Cardiac septum (tissue), 1 donor: Measurements from ENCODE around the gene SUPT3H. TPM values are rescaled to one million over a fixed set of nuclear protein-coding genes. Genes with fewer than 3 reads are reported as not detected.
"Not testable (repeated sequence)": the region's sequence is repeated elsewhere in the genome, so short reads cannot be mapped to it uniquely, and the experiment has no call there.

Experiments
- DNase-seq: peaks from one replicate; pipeline ENCODE4 v3.0.0-alpha.2; 2020; ENCODE audit warnings: low spot score
- intact Hi-C: fragments of 100-400 bp; cut with DNase I; formaldehyde crosslinking; loops from one replicate; pipeline ENCODE4 v1.14.0; 2022
- total RNA-seq: library from RNA; stranded (reverse); fragmentation: NEBNext Ultra II Directional; extraction: Animal tissue kit (Norgen Biotek cat#: 25700); gene quantifications from one replicate; pipeline ENCODE4 v1.2.1, GENCODE V29; 2021
- donor health status: DM: no; HTN: no; CAD: no.

The SUPT3H gene
- total RNA-seq, 1 donor from 2014 or later = 6.2 TPM

DNA sequence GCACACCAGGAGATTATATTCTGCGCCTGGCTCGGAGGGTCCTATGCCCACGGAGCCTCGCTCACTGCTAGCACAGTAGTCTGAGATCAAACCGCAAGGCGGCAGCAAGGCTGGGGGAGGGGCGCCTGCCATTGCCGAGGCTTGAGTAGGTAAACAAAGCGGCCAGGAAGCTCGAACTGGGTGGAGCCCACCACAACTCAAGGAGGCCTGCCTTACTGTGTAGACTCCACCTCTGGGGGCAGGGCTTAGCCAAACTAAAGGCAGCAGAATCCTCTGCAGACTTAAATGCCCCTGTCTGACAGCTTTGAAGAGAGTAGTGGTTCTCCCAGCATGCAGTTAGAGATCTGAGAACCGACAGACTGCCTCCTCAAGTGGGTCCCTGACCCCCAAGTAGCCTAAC, 477.4 kb downstream of the SUPT3H start:
- DNase-seq, intact Hi-C loops: not testable (repeated sequence)

DNA sequence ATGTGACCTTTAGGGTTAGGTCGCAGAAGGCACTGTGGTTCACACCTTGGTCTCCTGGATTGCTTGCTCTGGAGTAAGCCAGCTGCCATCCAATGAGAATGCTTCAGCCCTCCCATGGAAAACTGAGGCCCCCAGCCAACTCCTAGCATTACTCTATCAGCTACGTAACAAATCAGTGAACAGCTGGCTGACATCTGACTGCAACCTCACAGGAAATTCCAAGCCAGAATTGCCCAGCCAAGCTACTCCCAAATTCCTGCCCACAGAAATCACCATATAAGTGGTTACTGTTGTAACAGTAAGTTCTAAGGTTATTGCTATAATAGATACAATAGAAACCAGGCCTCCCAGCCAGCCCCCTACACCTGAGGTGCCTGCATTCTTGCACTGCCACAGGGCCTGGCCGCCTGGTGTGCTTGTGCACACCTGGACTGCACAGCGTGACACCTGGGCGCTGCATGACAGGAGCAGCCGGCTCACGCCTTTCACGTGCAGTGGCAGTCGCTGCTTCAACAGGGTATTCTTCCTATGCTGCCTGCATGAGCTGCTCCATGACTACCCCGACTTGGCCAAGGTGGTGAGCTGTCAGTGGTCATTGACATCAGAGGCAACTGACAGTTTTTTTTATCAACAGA, 479.3 kb downstream of the SUPT3H start:
- DNase-seq = no peak
- intact Hi-C loops = no loop called here

DNA sequence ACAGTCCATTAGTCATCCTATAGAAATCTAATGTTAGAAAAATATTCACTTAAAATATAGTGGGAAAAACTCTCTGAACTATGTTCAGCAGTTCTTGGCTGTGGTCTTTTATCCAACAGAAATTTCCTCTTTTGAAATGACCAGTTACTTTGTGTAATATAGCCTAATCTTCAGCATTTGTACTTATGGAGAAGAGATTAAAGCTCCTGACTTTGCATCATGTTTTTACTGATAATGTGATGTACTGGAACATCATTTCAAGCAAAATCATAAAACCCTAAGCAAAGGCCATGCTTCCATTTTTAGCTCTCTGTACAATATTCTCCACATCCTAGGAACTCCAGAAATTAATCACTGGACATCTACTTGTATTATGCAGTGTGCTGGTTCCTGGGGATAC, 480.4 kb downstream of the SUPT3H start:
- intact Hi-C loops = no loop called here
- DNase-seq = no peak

DNA sequence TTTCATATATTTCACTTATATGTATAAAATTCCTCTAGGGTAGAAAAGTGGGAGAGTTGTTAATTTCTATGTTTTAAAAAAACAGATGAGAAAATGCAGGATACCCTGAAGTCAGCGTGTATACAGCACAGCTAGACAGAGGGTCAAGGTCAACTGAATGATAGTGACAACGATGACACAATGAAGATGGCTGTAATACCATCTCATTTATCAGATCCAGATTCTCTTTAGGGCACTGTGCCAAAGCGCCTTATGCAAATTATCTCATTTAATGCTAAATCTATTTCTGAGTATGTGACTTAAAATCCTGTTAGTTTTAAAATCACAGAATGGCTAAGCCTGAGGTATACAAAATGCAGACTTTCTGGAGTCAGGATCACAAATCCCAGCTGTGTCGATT, 481.0 kb downstream of the SUPT3H start:
- DNase-seq = no peak
- intact Hi-C loops = no loop called here

DNA sequence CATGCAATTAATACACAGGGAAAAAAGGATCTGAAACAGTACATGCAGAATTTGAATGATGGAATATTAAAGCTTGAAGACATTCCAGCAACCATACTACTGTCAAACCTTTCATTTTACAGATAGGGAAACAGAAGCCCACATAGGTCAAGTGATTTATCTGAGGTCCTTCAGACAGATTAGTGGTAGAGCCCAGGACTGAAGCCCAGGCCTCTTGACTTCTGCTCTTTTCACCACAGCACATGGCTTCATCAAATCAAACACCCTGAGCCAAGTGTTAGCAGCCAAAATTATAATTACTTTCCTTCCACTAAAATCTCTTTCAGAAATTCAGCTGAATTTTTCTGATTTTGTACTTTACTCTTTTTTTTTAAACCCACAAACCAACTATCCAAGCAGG, 485.2 kb downstream of the SUPT3H start:
- no peak for DNase-seq
- intact Hi-C loops = no loop called here

DNA sequence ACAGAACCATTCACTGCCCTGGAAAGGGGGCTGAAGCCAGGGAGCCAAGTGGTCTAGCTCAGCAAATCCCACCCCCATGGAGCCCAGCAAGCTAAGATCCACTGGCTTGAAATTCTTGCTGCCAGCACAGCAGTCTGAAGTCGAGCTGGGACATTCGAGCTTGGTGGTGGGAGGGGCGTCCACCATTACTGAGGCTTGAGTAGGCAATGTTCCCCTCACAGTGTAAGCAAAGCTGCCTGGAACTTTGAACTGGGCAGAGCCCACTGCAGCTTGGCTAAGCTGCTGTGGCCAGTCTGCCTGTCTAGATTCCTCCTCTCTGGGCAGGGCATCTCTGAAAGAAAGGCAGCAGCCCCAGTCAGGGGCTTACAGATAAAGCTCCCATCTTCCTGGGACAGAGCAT, 498.7 kb downstream of the SUPT3H start:
- intact Hi-C loops, DNase-seq: not testable (repeated sequence)

DNA sequence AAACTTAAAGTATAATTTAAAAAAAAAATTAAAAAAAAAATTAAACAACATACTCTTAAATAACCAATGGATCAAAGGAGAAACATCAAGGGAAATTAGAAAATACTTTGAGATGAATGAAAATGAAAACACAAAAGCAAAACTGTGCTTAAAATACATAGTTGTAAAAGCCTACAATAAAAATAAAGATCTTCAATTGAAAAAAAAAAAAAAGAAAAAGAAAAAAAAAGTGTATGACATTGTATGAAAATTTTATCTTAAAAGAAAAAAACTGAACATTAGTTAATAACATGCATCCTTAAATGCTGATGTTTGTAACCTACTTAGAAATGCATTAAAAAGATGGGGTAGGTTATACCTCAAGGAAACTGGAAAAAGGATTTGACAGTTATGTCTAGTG, 501.1 kb downstream of the SUPT3H start:
- intact Hi-C loops, DNase-seq: not testable (repeated sequence)

DNA sequence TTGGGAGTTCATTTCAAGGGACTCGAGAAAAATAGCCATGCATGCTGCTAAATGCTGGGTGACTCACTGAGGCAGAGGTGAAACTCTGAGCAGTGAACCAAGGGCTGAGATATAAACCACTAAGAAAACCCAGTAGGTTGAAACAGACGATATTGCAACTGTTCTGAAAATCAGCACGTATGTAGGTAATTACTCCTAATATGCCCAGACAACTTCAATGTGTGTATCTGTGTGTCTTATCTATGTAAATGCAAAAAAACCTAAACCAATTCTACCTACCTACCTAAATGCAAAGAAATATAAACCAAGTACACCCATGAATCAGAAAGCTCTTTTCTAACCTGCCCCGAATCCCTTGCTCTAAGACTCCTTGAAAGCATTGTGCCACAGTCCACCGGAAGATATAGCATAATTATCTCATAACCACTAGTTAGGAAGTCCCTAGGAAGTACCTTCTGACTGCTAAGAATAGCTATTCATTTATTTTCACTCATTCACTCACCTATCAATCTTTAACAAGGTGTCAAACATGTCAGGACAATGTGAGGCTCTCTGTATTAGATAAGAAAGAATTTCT, 508.3 kb downstream of the SUPT3H start:
- DNase-seq = no peak
- intact Hi-C loops = no loop called here

DNA sequence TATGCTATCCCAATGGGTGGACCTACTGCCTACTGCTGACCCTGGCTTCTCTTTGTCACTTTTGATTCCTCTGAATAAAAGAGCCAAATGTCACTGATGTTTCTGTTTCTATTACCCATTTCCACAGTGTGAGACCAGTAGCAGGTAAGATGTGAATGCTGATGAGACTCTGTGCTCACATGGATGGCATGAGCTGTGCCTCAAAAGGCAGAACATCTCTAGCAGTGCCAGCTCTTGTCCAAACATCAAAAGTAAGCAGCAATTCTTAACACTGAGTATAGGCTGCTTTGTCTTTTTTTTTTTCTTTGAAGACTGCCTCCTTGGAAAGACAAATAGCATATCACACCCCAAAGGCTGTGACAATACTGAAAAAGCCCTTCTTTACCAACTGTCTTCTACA, 508.8 kb downstream of the SUPT3H start:
- DNase-seq = no peak
- intact Hi-C loops = no loop called here

DNA sequence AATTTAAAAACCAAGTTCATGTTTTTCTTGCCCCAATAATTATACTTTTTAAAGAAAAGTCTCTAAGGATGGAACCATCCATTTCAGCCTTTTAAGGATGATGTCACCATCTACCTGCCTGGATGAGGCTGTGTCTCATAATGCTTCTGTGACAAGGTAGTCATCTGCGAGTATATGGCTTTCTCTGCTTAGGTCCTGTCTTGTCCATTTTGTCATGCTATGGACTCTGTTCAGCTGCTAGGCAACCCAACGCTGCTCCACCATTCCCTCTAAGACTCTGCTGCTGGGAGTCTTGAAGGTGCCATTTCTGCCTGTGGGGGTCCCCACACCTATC, 509.4 kb downstream of the SUPT3H start:
- DNase-seq = no peak

DNA sequence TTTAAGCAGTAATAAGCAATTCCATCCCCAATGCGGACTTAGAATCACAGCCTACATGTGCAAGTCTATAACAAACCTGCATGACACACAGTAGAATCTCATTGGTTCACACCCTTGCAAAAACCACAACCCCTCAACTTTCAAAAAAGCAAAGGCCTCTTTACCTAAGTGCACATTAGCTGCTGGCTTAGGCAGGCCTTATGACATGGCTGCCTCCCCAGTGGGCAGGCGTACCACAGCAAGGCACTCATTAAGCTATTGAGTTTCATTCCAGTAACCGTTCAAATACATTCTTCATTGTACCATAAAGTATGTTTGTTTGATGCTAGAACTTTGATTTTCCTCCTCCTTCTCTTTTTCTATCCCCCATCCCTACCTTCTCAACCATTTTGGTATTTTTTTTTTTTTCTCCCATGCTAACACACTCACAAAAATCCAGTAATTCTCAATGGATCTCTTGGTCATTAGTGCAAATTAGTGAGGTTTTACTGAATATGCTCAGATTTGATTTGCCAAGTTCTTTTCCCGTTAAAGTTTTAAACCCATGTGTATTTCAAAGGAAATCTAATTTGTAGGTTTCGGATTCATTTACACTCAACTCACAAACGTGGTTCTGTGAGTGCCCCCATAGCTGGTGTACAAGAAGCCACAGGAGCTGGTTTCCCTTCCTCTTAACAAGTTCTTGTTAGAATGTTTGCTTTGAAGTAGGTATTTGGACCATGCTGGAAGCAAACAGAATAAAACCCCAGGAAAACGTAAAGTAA, 510.0 kb downstream of the SUPT3H start:
- DNase-seq = no peak
- intact Hi-C loops = no loop called here

More for the DNA sequence above, 509.4 kb downstream of the SUPT3H start:
- intact Hi-C loops = no loop called here

DNA sequence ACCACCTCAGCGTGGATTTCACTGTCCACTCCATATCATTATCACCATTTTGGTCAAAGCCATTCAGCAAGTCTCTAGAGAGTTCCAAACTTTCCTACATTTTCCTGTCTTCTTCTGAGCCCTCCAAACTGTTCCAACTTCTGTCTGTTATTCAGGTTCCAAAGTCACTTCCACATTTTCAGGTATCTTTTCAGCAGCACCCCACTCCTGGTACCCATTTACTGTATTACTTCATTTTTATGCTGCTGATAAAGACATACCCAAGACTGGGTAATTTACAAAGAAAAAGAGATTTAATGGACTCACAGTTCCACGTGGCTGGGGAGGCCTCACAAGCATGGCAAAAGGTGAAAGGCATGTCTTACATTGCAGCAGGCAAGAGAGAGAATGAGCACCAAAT, 512.5 kb downstream of the SUPT3H start:
- DNase-seq, intact Hi-C loops: not testable (repeated sequence)

DNA sequence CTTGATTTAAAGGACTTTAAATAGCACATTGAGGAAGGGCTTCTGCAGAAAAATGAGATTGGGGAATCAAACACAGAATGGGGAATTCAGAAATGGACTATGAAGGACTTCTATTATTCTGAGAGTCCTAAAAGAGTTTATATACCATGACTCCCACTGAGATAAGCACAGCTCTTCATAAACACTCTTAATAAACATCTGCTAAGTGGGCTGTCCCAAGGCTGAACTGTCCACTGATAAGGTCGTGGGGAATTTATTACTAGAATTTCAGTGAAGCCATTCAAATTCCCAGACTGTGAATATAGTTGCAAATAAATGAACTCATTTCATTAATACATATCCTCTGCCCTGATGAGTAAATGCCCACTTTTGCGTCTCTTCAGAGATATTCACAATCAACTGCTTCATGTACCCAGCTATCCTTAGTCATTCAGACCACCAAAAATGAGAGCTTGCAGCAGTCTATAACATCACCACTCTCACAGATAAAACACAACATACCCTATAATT, 517.8 kb downstream of the SUPT3H start:
- no peak for DNase-seq
- intact Hi-C loops = loop anchor here (10.0 kb wide), 1 partner anchor 565 kb away; no protein-coding TSS in a partner anchor

DNA sequence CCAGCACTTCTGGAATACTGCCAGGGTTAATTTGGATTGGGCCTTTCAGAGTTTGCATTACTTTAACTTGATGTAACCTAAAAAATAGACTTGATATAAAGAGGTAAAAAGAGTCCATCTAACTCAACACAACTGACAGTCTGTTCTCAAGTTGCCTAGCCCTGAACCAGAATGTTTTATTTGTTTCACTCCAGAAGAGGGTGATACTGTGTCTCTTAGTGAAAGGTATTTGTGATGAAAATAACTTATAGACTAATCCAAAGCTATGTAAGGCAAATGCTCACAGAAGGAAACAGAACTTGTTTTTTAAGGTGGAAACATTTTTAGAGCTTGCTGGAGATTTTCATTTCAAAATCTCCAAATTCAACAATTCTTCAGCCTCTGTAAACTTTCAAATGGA, 518.7 kb downstream of the SUPT3H start:
- DNase-seq = no peak
- intact Hi-C loops = loop anchor here (10.0 kb wide), 1 partner anchor 566 kb away; no protein-coding TSS in a partner anchor

DNA sequence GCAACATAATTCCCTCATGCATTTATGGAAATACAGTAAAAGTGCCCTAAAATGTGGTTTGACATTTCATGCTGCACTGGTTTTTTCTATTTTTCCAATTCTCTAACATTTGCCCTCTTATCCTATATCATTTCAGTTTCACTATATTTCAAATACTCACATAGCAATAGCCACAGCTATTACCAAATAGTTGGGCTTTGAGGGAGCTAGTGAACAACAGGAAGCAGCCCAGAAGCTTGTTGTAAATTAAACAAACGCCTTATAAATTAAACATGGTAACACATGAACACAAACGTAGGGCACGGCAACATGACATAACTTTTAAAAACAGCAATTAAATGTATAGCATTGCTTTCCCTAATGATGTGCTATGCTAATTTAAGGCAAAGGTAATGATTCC, 521.3 kb downstream of the SUPT3H start:
- intact Hi-C loops = loop anchor here (10.0 kb wide), 1 partner anchor 568 kb away; no protein-coding TSS in a partner anchor
- DNase-seq = no peak

DNA sequence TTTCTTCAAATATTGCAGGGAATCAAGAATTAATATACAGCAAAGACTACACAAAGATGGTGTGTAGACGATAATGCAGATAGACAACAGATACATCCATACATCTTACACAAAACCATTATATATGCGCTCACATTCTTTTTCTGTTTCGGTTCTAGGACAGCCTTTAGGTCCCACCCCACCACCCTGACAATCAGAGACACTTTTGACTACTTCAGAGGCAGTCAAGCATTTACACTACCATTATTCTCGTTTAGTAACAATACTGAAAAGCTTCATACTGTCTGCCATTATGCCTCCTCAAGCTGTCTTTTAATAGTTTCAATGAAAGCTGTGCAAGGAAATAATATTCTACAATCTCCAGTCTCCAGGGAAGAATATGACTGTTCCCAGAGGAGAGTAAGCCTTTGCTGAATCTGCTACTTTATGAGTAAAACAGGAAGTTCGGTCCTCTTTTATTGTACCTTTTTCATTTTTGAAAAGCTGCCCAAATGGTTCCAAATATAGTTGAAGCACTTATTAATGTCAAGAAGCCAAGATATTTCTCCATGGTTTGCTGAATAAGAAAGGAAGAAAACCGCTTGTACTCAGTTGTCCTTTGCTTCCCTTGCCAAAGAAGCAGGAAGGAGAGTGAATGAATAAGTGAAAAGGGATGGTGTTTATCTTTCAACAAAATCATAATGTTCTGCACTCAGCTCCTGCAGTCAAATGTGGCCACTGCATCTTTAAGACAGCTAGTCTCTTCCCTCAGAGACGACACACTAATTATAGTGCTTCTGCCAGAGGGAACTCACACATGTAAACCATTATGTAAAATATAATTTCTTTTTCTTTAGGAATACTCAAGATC, 521.9 kb downstream of the SUPT3H start:
- intact Hi-C loops = loop anchor here (10.0 kb wide), 1 partner anchor 569 kb away; no protein-coding TSS in a partner anchor
- DNase-seq = no peak

DNA sequence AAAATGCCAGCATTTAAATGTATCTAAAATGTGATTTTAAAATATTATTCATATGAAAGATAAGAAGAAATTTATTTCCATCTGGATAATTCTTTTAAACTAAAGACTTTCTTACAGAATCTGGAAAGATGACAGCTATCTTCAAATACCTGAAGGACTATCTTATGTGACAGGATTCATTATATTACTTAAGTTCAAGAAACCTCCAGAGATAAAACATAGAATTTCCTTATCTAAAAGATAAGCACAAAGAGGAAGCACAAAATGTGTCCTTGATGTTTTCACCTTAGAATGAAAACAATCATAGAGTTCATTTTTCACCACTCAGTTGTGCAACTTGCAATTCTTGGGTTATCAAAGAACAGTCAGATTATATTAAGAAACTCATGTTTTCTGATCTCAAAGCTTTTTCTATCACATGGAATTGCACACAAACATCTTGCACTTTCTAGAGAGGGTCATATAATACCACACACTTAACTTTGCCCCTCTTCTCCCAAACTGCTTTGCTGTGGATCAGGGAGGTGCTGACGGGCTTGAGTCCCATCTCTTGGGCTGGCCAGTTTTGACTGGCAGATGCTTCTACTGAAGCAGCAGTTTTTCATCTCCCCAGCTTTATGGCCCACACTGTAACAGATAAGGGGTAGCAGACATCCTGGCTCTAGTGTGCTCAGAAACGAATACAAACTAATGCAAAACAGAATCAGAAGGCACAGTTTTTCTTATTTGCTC, 522.9 kb downstream of the SUPT3H start:
- DNase-seq = no peak
- intact Hi-C loops = loop anchor here (10.0 kb wide), 1 partner anchor 570 kb away; no protein-coding TSS in a partner anchor

DNA sequence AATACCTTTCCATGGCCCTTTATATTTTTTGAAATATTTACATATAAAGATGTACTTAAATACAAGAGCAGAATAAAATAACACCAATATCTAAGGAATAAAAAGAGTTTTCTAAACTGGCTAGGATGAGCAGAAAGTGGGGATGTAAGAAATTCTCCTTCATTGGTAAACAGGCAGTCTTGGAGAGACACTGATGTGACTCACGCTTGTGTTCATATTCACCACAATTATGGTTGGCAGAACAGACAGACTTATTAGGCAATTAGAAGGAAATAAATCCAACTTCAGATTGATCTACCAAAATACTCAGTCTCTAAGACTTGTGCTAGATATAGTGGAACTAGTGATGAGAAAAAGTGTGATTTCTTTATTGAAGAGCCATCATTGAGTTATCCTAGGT, 526.6 kb downstream of the SUPT3H start:
- DNase-seq = no peak
- intact Hi-C loops = loop anchor here (10.0 kb wide), 1 partner anchor 574 kb away; no protein-coding TSS in a partner anchor

DNA sequence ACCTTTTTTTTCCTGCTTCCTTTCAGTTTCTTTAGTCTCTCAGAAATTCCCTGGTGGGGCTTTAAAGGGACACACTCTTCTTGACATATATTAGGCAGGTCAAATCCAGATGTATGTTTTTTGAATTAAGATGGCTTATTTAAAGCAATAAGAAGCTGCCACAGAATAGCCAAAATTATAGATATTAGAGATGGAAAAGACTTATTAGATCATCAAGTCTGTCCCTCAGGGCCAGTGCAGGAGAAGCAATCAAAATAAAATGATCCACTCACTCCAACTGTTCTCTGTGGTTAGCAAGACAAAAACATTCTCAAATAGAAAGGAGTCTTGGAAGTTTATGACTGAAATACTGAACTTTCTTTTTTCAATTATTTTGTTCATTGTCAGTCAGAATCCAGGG, 527.4 kb downstream of the SUPT3H start:
- no peak for DNase-seq
- intact Hi-C loops = loop anchor here (10.0 kb wide), 1 partner anchor 574 kb away; no protein-coding TSS in a partner anchor
